ENCODE results near the gene CD8B. TPM values are rescaled to one million over a fixed set of nuclear protein-coding genes. Genes with fewer than 3 reads are reported as not detected.

The CD8B gene
- total RNA-seq, 2 donors from 2014 or later: 1.1 to 1.3 TPM

- Histone ChIP-seq H3K4me1 (replicated peaks) (no peaks in the 10 kb centered on the region), H3K4me3 (no peak overlapping the region), H3K27ac (no peak overlapping the region), H3K9me3 (no peaks in the 10 kb centered on the region), H3K27me3 (replicated peaks; ENCODE audit: insufficient read depth) (no peaks in the 10 kb centered on the region), H3K36me3 (no peaks in the 10 kb centered on the region)
- intact Hi-C loops (cut with DNase I): no loop called here
- TF ChIP-seq POLR2AphosphoS5 (IDR thresholded peaks at IDR 0.05): no peak
- no peak for TF ChIP-seq CTCF (IDR thresholded peaks at IDR 0.05)
- TF ChIP-seq POLR2A (IDR thresholded peaks at IDR 0.05): no peak
- no peak for DNase-seq (ENCODE audit: low spot score)
- 87% methylated on average over 10 of the region's 10 CpGs for WGBS
Observed at GRCh38 chr2:86833315-86833714, 28.4 kb downstream of the CD8B start.

GRCh38 chr2:86832334-86833096 is 29.2 kb downstream of the CD8B start:
- 74% methylated on average over 5 of the region's 7 CpGs for WGBS
- H3K27me3 ChIP-seq (replicated peaks; ENCODE audit: insufficient read depth): no peaks in the 10 kb centered on the region

GRCh38 chr2:86831537-86831936 is 30.1 kb downstream of the CD8B start:
- H3K4me3 ChIP-seq: no peak overlapping the region
- 46% methylated on average over 2 of the region's 2 CpGs for WGBS
- intact Hi-C loops (cut with DNase I): no loop called here

More at GRCh38 chr2:86832334-86833096, 29.2 kb downstream of the CD8B start:
- intact Hi-C loops (cut with DNase I): no loop called here
- Histone ChIP-seq H3K4me3 (no peak overlapping the region), H3K27ac (no peak overlapping the region), H3K9me3 (no peaks in the 10 kb centered on the region), H3K36me3 (no peaks in the 10 kb centered on the region), H3K4me1 (replicated peaks) (no peaks in the 10 kb centered on the region)
- TF ChIP-seq CTCF (IDR thresholded peaks at IDR 0.05) (no peak), POLR2A (IDR thresholded peaks at IDR 0.05) (no peak), POLR2AphosphoS5 (IDR thresholded peaks at IDR 0.05) (no peak)
- DNase-seq (ENCODE audit: low spot score): no peak

GRCh38 chr2:86826951-86827350 is 34.7 kb downstream of the CD8B start:
- no peaks in the 10 kb centered on the region for H3K36me3 ChIP-seq
- no peaks in the 10 kb centered on the region for H3K9me3 ChIP-seq
- H3K4me3 ChIP-seq: no peak overlapping the region
- intact Hi-C loops (cut with DNase I): no loop called here
- H3K4me1 ChIP-seq (replicated peaks): no peaks in the 10 kb centered on the region
- H3K27me3 ChIP-seq (replicated peaks; ENCODE audit: insufficient read depth): no peaks in the 10 kb centered on the region
- no peak overlapping the region for H3K27ac ChIP-seq
- TF ChIP-seq POLR2AphosphoS5 (IDR thresholded peaks at IDR 0.05) (no peak), CTCF (IDR thresholded peaks at IDR 0.05) (no peak), POLR2A (IDR thresholded peaks at IDR 0.05) (no peak)
- no peak for DNase-seq (ENCODE audit: low spot score)
- WGBS: 71% methylated on average over 4 of the region's 4 CpGs

More at GRCh38 chr2:86831537-86831936, 30.1 kb downstream of the CD8B start:
- TF ChIP-seq POLR2A (IDR thresholded peaks at IDR 0.05): no peak
- no peak for TF ChIP-seq CTCF (IDR thresholded peaks at IDR 0.05)
- no peak for TF ChIP-seq POLR2AphosphoS5 (IDR thresholded peaks at IDR 0.05)
- no peaks in the 10 kb centered on the region for H3K4me1 ChIP-seq (replicated peaks)
- no peaks in the 10 kb centered on the region for H3K9me3 ChIP-seq
- no peaks in the 10 kb centered on the region for H3K27me3 ChIP-seq (replicated peaks; ENCODE audit: insufficient read depth)
- no peak overlapping the region for H3K27ac ChIP-seq
- H3K36me3 ChIP-seq: no peaks in the 10 kb centered on the region
- no peak for DNase-seq (ENCODE audit: low spot score)
